Endothelial cell (in vitro differentiated cells): Measurements from ENCODE around the gene BCAR3. TPM values are rescaled to one million over a fixed set of nuclear protein-coding genes. Genes with fewer than 3 reads are reported as not detected.

ENCODE experiments used
- DNase-seq: peaks from one replicate; pipeline ENCODE4 v3.0.0; 2021; ENCODE audit warnings: low spot score
- H3K27ac Mint-ChIP-seq: one replicate; pipeline ENCODE4 v1.8.0; 2021; ENCODE audit warnings: mixed read lengths, inconsistent platforms; ENCODE audit not compliant: unreplicated experiment
- H3K27me3 Mint-ChIP-seq: one replicate; pipeline ENCODE4 v1.8.0; 2021; ENCODE audit warnings: mild to moderate bottlenecking, moderate library complexity, mixed read lengths, inconsistent platforms; ENCODE audit not compliant: unreplicated experiment
- H3K36me3 Mint-ChIP-seq: one replicate; pipeline ENCODE4 v1.8.0; 2021; ENCODE audit warnings: mild to moderate bottlenecking, low read depth, mixed read lengths, inconsistent platforms; ENCODE audit not compliant: unreplicated experiment
- H3K4me1 Mint-ChIP-seq: one replicate; pipeline ENCODE4 v1.8.0; 2021; ENCODE audit warnings: mild to moderate bottlenecking, mixed read lengths, inconsistent platforms; ENCODE audit not compliant: unreplicated experiment
- H3K4me3 Mint-ChIP-seq: one replicate; pipeline ENCODE4 v1.8.0; 2021; ENCODE audit warnings: mild to moderate bottlenecking, mixed read lengths, inconsistent platforms; ENCODE audit not compliant: unreplicated experiment
- H3K9me3 Mint-ChIP-seq: one replicate; pipeline ENCODE4 v1.8.0; 2021; ENCODE audit warnings: mixed read lengths, inconsistent platforms; ENCODE audit not compliant: unreplicated experiment
- CTCF ChIP-seq: fragments of 200-600 bp; sonication (generic); IDR thresholded peaks from one replicate; pipeline ENCODE4 v1.5.0; 2021; ENCODE audit warnings: antibody characterized with exemption; ENCODE audit not compliant: unreplicated experiment
- total RNA-seq: library from RNA; stranded (reverse); fragmentation: NEBNext Ultra II Directional; extraction: Animal tissue kit (Norgen Biotek cat#: 25700); gene quantifications from one replicate; pipeline ENCODE4 v1.2.1, GENCODE V29; 2021; ENCODE audit not compliant: unreplicated experiment

BCAR3 gene
- total RNA-seq, 1 donor from 2014 or later = 19.9 TPM

DNA sequence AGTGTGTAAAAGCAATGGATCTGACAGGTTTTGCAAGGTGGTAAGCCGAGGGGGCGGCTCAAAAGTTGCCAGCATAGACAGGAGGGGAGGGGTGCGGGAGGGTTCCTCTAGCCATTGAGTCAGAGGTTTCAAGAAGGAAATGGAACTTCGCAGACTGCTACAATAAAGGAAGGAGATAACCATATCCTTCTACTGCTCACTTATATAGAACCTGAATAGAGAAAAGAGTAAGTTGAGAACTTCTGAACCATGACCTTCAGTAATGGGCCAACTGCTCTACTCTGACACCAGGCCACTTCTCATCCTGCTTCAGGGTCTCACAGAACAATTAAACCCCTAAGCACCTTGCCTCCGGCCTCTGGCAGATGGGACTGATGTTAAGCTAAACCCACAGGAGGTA, 26.3 kb upstream of the BCAR3 start:
- H3K4me3 Mint-ChIP-seq = no peak overlapping the region
- no peak for TF ChIP-seq CTCF
- no peaks in the 10 kb centered on the region for H3K9me3 Mint-ChIP-seq
- peaks cover 21% of the 10 kb centered on the region for H3K4me1 Mint-ChIP-seq
- H3K27ac Mint-ChIP-seq = no peak overlapping the region
- peaks cover 7% of the 10 kb centered on the region for H3K27me3 Mint-ChIP-seq
- no peak for DNase-seq
- peaks cover 12% of the 10 kb centered on the region for H3K36me3 Mint-ChIP-seq

DNA sequence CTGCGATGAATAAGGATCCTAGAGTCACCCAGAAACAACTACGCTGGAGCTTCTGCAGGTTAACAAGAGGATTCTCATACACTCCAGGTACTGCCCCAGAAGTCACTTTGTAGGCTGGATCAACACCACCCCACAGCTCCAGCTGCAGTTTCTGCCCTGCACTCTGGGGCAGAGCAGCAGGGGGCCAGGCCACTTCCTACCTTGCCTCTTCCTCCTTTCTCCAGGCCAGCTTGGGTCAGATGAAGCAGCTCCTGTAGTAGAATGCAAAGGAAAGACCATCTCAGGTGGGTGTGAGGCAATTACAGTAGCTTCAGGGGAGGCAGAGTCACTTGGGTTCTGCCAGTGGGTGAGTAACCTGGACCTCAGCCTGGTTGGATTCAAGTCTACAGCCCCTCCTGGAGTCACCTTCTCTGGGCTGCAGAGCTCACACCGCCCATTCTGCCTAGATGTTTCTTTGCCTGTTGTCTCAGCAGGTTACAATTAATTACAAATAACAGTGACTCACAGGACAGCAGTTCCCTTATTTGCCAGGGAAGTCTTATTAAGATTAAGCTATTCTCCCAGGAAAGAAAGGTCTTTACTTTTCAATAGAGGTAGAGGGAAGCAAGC, 24.4 kb upstream of the BCAR3 start:
- Mint-ChIP-seq H3K27ac (no peak overlapping the region), H3K9me3 (no peaks in the 10 kb centered on the region), H3K36me3 (no peaks in the 10 kb centered on the region), H3K4me3 (no peak overlapping the region), H3K27me3 (peaks cover 2% of the 10 kb centered on the region), H3K4me1 (peaks cover 14% of the 10 kb centered on the region)
- DNase-seq = no peak
- TF ChIP-seq CTCF = no peak

- Mint-ChIP-seq H3K27ac (no peak overlapping the region), H3K36me3 (no peaks in the 10 kb centered on the region), H3K4me1 (peaks cover 10% of the 10 kb centered on the region), H3K4me3 (no peak overlapping the region), H3K27me3 (peaks cover 8% of the 10 kb centered on the region), H3K9me3 (no peaks in the 10 kb centered on the region)
- DNase-seq = no peak
- no peak for TF ChIP-seq CTCF
These were observed 22.4 kb upstream of the BCAR3 start for GRCh38 chr1:93704052-93704451.

GRCh38 chr1:93703643-93704042, 22.0 kb upstream of the BCAR3 start:
- peaks cover 8% of the 10 kb centered on the region for H3K27me3 Mint-ChIP-seq
- no peak overlapping the region for H3K4me3 Mint-ChIP-seq
- peaks cover 10% of the 10 kb centered on the region for H3K4me1 Mint-ChIP-seq
- no peaks in the 10 kb centered on the region for H3K9me3 Mint-ChIP-seq
- H3K36me3 Mint-ChIP-seq = no peaks in the 10 kb centered on the region
- TF ChIP-seq CTCF = no peak
- DNase-seq = no peak
- no peak overlapping the region for H3K27ac Mint-ChIP-seq

GRCh38 chr1:93702828-93703183, 21.2 kb upstream of the BCAR3 start:
- Mint-ChIP-seq H3K27me3 (peaks cover 8% of the 10 kb centered on the region), H3K9me3 (no peaks in the 10 kb centered on the region), H3K4me1 (peaks cover 2% of the 10 kb centered on the region), H3K36me3 (no peaks in the 10 kb centered on the region), H3K27ac (no peak overlapping the region), H3K4me3 (no peak overlapping the region)
- DNase-seq = no peak
- no peak for TF ChIP-seq CTCF
